HEK293 (cell line): ENCODE data around the gene RASL10A.

Experiments used
- MYNN ChIP-seq: fragments of 450-650 bp; formaldehyde crosslinking; IDR thresholded peaks from 2 replicates; pipeline ENCODE4 v1.5.1; 2016; ENCODE audit warnings: missing biosample characterization, missing genetic modification characterization, borderline replicate concordance
- ZFP41 ChIP-seq: fragments of 450-650 bp; formaldehyde crosslinking; IDR thresholded peaks from 2 replicates; pipeline ENCODE4 v1.5.1; 2016; ENCODE audit warnings: missing biosample characterization, missing genetic modification characterization, borderline replicate concordance
- ZNF274 ChIP-seq, 2 experiments: fragments of 200-500 bp in 1 of 2; fragments of 450-650 bp in 1 of 2; sonication (Bioruptor generic) in 1 of 2; formaldehyde crosslinking in 1 of 2; IDR thresholded peaks; 2 replicates each; pipeline versions ENCODE4 v1.5.1 to v1.6.1; 2014 to 2016; ENCODE audit warnings: borderline replicate concordance in 1 of 2, inconsistent platforms in 1 of 2, low read length in 1 of 2, missing biosample characterization in 1 of 2, missing genetic modification characterization in 1 of 2
- ZNF670 ChIP-seq: fragments of 450-650 bp; formaldehyde crosslinking; IDR thresholded peaks from 2 replicates; pipeline ENCODE4 v1.5.1; 2016; ENCODE audit warnings: missing biosample characterization, missing genetic modification characterization, low read depth
- ZNF776 ChIP-seq: fragments of 450-650 bp; formaldehyde crosslinking; IDR thresholded peaks from 2 replicates; pipeline ENCODE4 v1.5.0; 2017; ENCODE audit warnings: missing biosample characterization, missing genetic modification characterization, borderline replicate concordance
- TF ChIP-seq, protein P1 (sequence below): fragments of 450-650 bp; formaldehyde crosslinking; IDR thresholded peaks from 2 replicates; pipeline ENCODE4 v1.5.1; 2016; ENCODE audit warnings: missing biosample characterization, missing genetic modification characterization
- TF ChIP-seq, protein P2 (sequence below): fragments of 450-650 bp; formaldehyde crosslinking; IDR thresholded peaks from 2 replicates; pipeline ENCODE4 v1.5.1; 2016; ENCODE audit warnings: missing biosample characterization, missing genetic modification characterization

DNA sequence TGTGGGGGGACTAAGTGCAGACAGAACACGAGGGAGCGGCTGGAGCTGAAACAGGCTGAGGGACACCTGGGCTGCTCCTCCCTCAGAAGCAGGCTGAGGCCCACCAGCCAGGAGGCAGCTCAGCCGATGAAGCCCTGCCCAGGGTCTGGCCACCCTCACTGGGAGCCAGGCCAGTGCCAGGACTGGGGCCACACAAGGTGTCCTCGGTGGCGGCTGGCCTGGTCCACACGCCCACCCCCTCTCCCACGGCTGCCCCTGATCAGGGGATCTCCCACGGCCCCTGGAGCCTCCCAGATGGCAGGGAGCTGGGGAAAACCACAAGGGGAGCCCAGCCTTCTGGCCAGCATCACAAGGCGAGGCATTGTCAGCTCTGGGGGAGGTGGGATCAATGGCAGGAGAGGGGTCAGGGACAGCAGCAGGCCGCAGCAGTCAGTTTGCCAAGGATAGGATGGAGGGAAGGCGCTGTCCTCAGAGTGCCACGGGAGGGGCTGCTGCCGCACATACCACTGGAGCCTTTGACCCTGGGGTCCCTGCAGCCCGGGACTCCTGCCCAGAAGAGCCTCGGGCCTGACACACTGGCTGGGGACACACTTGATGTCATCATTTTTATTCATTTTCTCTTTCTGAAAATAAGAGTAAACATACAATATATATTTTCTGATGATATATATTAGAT lies 11.7 kb upstream of the RASL10A start:
- TF ChIP-seq, protein P1, sequence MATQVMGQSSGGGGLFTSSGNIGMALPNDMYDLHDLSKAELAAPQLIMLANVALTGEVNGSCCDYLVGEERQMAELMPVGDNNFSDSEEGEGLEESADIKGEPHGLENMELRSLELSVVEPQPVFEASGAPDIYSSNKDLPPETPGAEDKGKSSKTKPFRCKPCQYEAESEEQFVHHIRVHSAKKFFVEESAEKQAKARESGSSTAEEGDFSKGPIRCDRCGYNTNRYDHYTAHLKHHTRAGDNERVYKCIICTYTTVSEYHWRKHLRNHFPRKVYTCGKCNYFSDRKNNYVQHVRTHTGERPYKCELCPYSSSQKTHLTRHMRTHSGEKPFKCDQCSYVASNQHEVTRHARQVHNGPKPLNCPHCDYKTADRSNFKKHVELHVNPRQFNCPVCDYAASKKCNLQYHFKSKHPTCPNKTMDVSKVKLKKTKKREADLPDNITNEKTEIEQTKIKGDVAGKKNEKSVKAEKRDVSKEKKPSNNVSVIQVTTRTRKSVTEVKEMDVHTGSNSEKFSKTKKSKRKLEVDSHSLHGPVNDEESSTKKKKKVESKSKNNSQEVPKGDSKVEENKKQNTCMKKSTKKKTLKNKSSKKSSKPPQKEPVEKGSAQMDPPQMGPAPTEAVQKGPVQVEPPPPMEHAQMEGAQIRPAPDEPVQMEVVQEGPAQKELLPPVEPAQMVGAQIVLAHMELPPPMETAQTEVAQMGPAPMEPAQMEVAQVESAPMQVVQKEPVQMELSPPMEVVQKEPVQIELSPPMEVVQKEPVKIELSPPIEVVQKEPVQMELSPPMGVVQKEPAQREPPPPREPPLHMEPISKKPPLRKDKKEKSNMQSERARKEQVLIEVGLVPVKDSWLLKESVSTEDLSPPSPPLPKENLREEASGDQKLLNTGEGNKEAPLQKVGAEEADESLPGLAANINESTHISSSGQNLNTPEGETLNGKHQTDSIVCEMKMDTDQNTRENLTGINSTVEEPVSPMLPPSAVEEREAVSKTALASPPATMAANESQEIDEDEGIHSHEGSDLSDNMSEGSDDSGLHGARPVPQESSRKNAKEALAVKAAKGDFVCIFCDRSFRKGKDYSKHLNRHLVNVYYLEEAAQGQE (tag by site-specific recombination): no peak
- TF ChIP-seq MYNN (tag by site-specific recombination) (no peak), ZNF670 (tag by site-specific recombination) (no peak), ZNF274 (IDR thresholded peaks at IDR 0.05; ENCODE audit: low read length) (no peak), ZNF274 (tag by site-specific recombination; IDR thresholded peaks at IDR 0.05; ENCODE audit: borderline replicate concordance) (no peak), ZNF776 (tag by site-specific recombination) (no peak), ZFP41 (no peak)
- TF ChIP-seq, protein P2, sequence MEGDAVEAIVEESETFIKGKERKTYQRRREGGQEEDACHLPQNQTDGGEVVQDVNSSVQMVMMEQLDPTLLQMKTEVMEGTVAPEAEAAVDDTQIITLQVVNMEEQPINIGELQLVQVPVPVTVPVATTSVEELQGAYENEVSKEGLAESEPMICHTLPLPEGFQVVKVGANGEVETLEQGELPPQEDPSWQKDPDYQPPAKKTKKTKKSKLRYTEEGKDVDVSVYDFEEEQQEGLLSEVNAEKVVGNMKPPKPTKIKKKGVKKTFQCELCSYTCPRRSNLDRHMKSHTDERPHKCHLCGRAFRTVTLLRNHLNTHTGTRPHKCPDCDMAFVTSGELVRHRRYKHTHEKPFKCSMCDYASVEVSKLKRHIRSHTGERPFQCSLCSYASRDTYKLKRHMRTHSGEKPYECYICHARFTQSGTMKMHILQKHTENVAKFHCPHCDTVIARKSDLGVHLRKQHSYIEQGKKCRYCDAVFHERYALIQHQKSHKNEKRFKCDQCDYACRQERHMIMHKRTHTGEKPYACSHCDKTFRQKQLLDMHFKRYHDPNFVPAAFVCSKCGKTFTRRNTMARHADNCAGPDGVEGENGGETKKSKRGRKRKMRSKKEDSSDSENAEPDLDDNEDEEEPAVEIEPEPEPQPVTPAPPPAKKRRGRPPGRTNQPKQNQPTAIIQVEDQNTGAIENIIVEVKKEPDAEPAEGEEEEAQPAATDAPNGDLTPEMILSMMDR (tag by site-specific recombination): no peak
